Liver (tissue), 3 donors: Measurements from ENCODE around the gene ADRA1B.
"Not testable (repeated sequence)": the region's sequence is repeated elsewhere in the genome, so short reads cannot be mapped to it uniquely, and the experiment has no call there.

ENCODE experiments used
- EGR1 ChIP-seq, 2 donors: IDR thresholded peaks; 2 replicates each; pipeline ENCODE4 v1.6.1; 2016 to 2018; ENCODE audit warnings: antibody characterized with exemption in 2 of 2, low read depth in 2 of 2
- GABPA ChIP-seq, 2 donors: IDR thresholded peaks in 1 of 2; conservative IDR thresholded peaks in 1 of 2; 2 replicates each; pipeline ENCODE4 v1.6.1; 2016; ENCODE audit warnings: antibody characterized with exemption in 2 of 2, mild to moderate bottlenecking in 1 of 2, moderate library complexity in 1 of 2
- HNF4A ChIP-seq, 2 donors: conservative IDR thresholded peaks; 2 replicates each; pipeline ENCODE4 v1.6.1; 2016; ENCODE audit warnings: antibody characterized with exemption in 2 of 2, mild to moderate bottlenecking in 2 of 2
- JUND ChIP-seq, 2 donors: IDR thresholded peaks; 2 replicates each; pipeline ENCODE4 v1.6.1; 2016; ENCODE audit warnings: antibody characterized with exemption in 2 of 2
- NR2F2 ChIP-seq: IDR thresholded peaks from 2 replicates; pipeline ENCODE4 v1.6.1; 2016; ENCODE audit warnings: antibody characterized with exemption
- RAD21 ChIP-seq, 2 donors: IDR thresholded peaks; 2 replicates each; pipeline ENCODE4 v1.6.1; 2016; ENCODE audit warnings: antibody characterized with exemption in 2 of 2, mild to moderate bottlenecking in 2 of 2
- RXRA ChIP-seq, 2 donors: IDR thresholded peaks; 2 replicates each; pipeline ENCODE4 v1.6.1; 2017 to 2018; ENCODE audit warnings: antibody characterized with exemption in 2 of 2, mild to moderate bottlenecking in 1 of 2
- SP1 ChIP-seq: IDR thresholded peaks from 2 replicates; pipeline ENCODE4 v1.6.1; 2018; ENCODE audit warnings: antibody characterized with exemption, mild to moderate bottlenecking
- TAF1 ChIP-seq: conservative IDR thresholded peaks from 2 replicates; pipeline ENCODE4 v1.6.1; 2016; ENCODE audit warnings: antibody characterized with exemption, mild to moderate bottlenecking
- YY1 ChIP-seq: IDR thresholded peaks from 2 replicates; pipeline ENCODE4 v1.6.1; 2016; ENCODE audit warnings: antibody characterized with exemption, mild to moderate bottlenecking
- TF ChIP-seq, protein P1 (sequence below): IDR thresholded peaks from 2 replicates; pipeline ENCODE4 v1.6.1; 2016; ENCODE audit warnings: antibody characterized with exemption, mild to moderate bottlenecking
- TF ChIP-seq, protein P2 (sequence below): fragments of 150-350 bp; IDR thresholded peaks from 2 replicates; pipeline ENCODE4 v1.5.1; 2017; ENCODE audit warnings: improper control_type of control experiment, low read depth, low read length; ENCODE audit not compliant: missing input control
- TF ChIP-seq, protein P3 (sequence below): IDR thresholded peaks from 2 replicates; pipeline ENCODE4 v1.6.1; 2016; ENCODE audit warnings: antibody characterized with exemption
- TF ChIP-seq, protein P4 (sequence below): IDR thresholded peaks from 2 replicates; pipeline ENCODE4 v1.6.1; 2016; ENCODE audit warnings: antibody characterized with exemption
- donor health status: healthy.
- donor health status: healthy.

DNA sequence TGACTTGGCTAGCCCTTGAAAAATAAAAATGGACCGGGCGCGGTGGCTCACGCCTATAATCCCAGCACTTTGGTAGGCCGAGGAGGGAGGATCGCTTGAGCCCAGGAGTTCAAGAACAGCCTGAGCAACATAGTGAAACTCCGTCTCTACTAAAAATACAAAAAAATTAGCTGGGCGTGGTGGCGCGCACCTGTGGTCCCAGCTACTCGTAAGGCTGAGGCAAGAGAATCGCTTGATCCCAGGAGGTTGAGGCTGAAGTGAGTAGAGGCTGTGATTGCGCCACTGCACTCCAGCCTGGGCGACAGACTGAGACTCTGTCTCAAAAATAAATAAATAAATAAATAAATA is 92.2 kb downstream of the ADRA1B start:
- TF ChIP-seq, protein P1, sequence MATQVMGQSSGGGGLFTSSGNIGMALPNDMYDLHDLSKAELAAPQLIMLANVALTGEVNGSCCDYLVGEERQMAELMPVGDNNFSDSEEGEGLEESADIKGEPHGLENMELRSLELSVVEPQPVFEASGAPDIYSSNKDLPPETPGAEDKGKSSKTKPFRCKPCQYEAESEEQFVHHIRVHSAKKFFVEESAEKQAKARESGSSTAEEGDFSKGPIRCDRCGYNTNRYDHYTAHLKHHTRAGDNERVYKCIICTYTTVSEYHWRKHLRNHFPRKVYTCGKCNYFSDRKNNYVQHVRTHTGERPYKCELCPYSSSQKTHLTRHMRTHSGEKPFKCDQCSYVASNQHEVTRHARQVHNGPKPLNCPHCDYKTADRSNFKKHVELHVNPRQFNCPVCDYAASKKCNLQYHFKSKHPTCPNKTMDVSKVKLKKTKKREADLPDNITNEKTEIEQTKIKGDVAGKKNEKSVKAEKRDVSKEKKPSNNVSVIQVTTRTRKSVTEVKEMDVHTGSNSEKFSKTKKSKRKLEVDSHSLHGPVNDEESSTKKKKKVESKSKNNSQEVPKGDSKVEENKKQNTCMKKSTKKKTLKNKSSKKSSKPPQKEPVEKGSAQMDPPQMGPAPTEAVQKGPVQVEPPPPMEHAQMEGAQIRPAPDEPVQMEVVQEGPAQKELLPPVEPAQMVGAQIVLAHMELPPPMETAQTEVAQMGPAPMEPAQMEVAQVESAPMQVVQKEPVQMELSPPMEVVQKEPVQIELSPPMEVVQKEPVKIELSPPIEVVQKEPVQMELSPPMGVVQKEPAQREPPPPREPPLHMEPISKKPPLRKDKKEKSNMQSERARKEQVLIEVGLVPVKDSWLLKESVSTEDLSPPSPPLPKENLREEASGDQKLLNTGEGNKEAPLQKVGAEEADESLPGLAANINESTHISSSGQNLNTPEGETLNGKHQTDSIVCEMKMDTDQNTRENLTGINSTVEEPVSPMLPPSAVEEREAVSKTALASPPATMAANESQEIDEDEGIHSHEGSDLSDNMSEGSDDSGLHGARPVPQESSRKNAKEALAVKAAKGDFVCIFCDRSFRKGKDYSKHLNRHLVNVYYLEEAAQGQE: not testable (repeated sequence)
- TF ChIP-seq, protein P2, sequence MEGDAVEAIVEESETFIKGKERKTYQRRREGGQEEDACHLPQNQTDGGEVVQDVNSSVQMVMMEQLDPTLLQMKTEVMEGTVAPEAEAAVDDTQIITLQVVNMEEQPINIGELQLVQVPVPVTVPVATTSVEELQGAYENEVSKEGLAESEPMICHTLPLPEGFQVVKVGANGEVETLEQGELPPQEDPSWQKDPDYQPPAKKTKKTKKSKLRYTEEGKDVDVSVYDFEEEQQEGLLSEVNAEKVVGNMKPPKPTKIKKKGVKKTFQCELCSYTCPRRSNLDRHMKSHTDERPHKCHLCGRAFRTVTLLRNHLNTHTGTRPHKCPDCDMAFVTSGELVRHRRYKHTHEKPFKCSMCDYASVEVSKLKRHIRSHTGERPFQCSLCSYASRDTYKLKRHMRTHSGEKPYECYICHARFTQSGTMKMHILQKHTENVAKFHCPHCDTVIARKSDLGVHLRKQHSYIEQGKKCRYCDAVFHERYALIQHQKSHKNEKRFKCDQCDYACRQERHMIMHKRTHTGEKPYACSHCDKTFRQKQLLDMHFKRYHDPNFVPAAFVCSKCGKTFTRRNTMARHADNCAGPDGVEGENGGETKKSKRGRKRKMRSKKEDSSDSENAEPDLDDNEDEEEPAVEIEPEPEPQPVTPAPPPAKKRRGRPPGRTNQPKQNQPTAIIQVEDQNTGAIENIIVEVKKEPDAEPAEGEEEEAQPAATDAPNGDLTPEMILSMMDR: not testable (repeated sequence)
- not testable (repeated sequence) for TF ChIP-seq JUND (IDR thresholded peaks at IDR 0.05); RXRA (IDR thresholded peaks at IDR 0.05); GABPA (IDR thresholded peaks at IDR 0.05 in 1 of 2, conservative IDR thresholded peaks at IDR 0.05 in 1 of 2); SP1; EGR1 (IDR thresholded peaks at IDR 0.05; ENCODE audit: low read depth in 2 of 2); RAD21 (IDR thresholded peaks at IDR 0.05); NR2F2; YY1; TAF1; HNF4A (conservative IDR thresholded peaks at IDR 0.05)
- TF ChIP-seq, protein P3, sequence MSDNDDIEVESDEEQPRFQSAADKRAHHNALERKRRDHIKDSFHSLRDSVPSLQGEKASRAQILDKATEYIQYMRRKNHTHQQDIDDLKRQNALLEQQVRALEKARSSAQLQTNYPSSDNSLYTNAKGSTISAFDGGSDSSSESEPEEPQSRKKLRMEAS: not testable (repeated sequence)
- TF ChIP-seq, protein P4, sequence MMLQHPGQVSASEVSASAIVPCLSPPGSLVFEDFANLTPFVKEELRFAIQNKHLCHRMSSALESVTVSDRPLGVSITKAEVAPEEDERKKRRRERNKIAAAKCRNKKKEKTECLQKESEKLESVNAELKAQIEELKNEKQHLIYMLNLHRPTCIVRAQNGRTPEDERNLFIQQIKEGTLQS: not testable (repeated sequence)
